ENCODE results near the gene DPF3. TPM values are rescaled to one million over a fixed set of nuclear protein-coding genes. Genes with fewer than 3 reads are reported as not detected.
"Not testable (repeated sequence)": the region's sequence is repeated elsewhere in the genome, so short reads cannot be mapped to it uniquely, and the experiment has no call there.

The DPF3 gene
- total and polyA plus RNA-seq, 2 experiments from 2014 or later: 6.8 to 7.9 TPM

DNA sequence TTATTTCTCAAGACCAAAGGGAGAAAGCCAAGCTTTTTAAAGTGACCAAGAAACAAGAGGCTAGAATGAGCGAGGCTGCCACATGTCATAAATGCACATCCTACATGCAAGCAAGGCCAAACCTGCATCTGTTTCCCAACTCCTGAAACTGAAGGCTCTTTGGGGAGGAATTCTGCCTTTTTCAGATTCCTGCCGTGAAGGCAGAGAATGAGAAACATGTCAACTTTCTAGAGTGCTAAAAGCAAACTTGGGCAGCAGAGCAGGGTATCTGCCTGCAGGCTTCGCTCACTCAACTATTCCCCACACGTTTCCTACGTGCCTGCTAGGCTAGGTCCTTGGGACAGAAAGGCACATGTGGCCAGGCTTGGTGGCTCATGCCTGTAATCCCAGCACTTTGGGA, 15.2 kb downstream of the DPF3 start:
- no peaks in the 10 kb centered on the region for H3K27me3 ChIP-seq (replicated peaks; ENCODE audit: insufficient read depth)
- no peak overlapping the region for H3K4me3 ChIP-seq
- H3K9me2 ChIP-seq (ENCODE audit: insufficient read depth): no peaks in the 10 kb centered on the region
- no peak overlapping the region for H3K9ac ChIP-seq
- no peak overlapping the region for H3K4me2 ChIP-seq (ENCODE audit: unreplicated experiment)
- no peak for TF ChIP-seq EZH2phosphoT487 (IDR thresholded peaks at IDR 0.05; ENCODE audit: insufficient read depth, low read depth)
- TF ChIP-seq EZH2 (IDR thresholded peaks at IDR 0.05; ENCODE audit: insufficient read depth, poor library complexity, severe bottlenecking): no peak
- no peaks in the 10 kb centered on the region for H3K4me1 ChIP-seq (ENCODE audit: insufficient read depth)
- H2AFZ ChIP-seq: no peak overlapping the region
- 0 out of 2 replicates have a peak, but pooled peaks cover 4% of the 10 kb centered on the region for H3K36me3 ChIP-seq (ENCODE audit: low read depth)
- peaks cover 98% of the 10 kb centered on the region for H3K79me2 ChIP-seq (ENCODE audit: insufficient read depth)
- no peak overlapping the region for H3K27ac ChIP-seq
- 91 to 96% methylated on average over 5 of the region's 5 CpGs for WGBS, 2 experiments (ENCODE audit: low coverage in 1 of 2, low lambda C conversion rate in 2 of 2, missing lambda C conversion rate in 2 of 2)
- H4K20me1 ChIP-seq (ENCODE audit: insufficient read depth): no peaks in the 10 kb centered on the region; the same call in 1 of the 2 replicates
- H3K9me3 ChIP-seq (ENCODE audit: low read depth): no peaks in the 10 kb centered on the region
- no peak for DNase-seq
- no peaks in the 10 kb centered on the region for H3F3A ChIP-seq (ENCODE audit: insufficient read depth)
- in situ Hi-C loops (cut with MboI): no loop called here

DNA sequence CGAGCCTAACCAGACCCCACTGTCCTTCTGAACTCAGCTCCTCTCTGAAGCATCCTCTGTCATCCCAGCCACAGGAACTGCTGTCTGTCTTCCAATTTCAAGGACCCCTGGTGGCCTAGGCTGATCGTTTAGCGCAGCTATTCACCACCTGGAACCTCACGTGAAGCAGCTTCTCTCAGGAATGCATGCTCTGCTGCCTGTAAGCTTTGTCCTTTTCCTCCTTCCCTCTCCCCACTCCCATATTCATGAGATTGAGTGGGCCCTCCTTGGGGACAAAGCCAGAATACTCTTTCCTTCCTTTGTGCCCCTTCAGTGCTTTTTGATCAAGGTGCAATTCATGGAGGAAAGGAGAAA, 17.2 kb downstream of the DPF3 start:
- Histone ChIP-seq H3K4me1 (ENCODE audit: insufficient read depth) (no peaks in the 10 kb centered on the region), H3K36me3 (ENCODE audit: low read depth) (no peaks in the 10 kb centered on the region), H4K20me1 (ENCODE audit: insufficient read depth) (no peaks in the 10 kb centered on the region; the same call in 1 of the 2 replicates), H3K27me3 (replicated peaks; ENCODE audit: insufficient read depth) (no peaks in the 10 kb centered on the region), H3F3A (ENCODE audit: insufficient read depth) (no peaks in the 10 kb centered on the region), H3K79me2 (ENCODE audit: insufficient read depth) (peaks cover 85% of the 10 kb centered on the region), H3K9me2 (ENCODE audit: insufficient read depth) (no peaks in the 10 kb centered on the region), H2AFZ (no peak overlapping the region), H3K27ac (no peak overlapping the region), H3K4me2 (ENCODE audit: unreplicated experiment) (no peak overlapping the region), H3K9ac (no peak overlapping the region), H3K4me3 (no peak overlapping the region), H3K9me3 (ENCODE audit: low read depth) (no peaks in the 10 kb centered on the region)
- TF ChIP-seq EZH2 (IDR thresholded peaks at IDR 0.05; ENCODE audit: insufficient read depth, poor library complexity, severe bottlenecking) (no peak), EZH2phosphoT487 (IDR thresholded peaks at IDR 0.05; ENCODE audit: insufficient read depth, low read depth) (no peak)
- no peak for DNase-seq
- 52 to 54% methylated on average over 4 of the region's 4 CpGs for WGBS, 2 experiments (ENCODE audit: low coverage in 1 of 2, low lambda C conversion rate in 2 of 2, missing lambda C conversion rate in 2 of 2)
- in situ Hi-C loops (cut with MboI): no loop called here

DNA sequence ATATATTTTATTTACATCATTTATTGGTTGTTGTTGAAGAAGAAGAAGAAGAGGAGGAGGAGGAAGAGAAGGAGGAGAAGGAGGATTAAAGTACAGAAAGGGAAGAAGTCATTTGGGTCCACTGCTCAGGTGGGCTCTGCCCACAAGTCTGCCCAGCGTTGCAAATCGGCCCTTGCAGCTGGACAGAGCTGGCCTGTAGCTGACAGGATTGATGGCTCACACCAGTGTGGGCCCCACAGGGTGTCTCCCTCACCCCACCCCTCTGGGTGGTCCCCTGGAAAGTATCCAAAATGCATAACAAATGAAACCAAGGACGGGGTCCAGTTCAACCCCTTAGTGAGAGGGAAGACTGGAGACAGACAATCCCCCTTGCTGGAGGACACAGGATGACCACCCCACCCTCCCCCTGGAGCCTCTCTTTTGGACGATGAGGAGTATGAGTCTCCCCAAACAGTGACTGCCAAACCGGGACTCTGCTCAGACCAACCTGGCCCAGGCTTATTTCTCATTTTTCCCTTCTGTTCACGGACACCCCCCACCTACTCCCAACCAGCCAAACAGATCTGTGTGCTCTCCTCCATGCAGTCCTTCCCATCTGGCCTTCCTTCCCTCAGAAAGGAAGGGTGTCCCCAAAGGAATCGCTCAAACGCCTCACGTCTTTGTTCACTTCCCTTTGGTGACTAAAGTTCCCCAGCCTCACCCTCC, 17.7 kb downstream of the DPF3 start:
- WGBS, 2 experiments (ENCODE audit: low coverage in 1 of 2, low lambda C conversion rate in 2 of 2, missing lambda C conversion rate in 2 of 2): 66 to 69% methylated on average over 9 of the region's 9 CpGs
- peaks cover 85% of the 10 kb centered on the region for H3K79me2 ChIP-seq (ENCODE audit: insufficient read depth)
- no peaks in the 10 kb centered on the region for H3K9me2 ChIP-seq (ENCODE audit: insufficient read depth)
- H3K9me3 ChIP-seq (ENCODE audit: low read depth): no peaks in the 10 kb centered on the region
- in situ Hi-C loops (cut with MboI): no loop called here
- H3K27me3 ChIP-seq (replicated peaks; ENCODE audit: insufficient read depth): no peaks in the 10 kb centered on the region
- no peak overlapping the region for H3K9ac ChIP-seq
- H3K4me2 ChIP-seq (ENCODE audit: unreplicated experiment): no peak overlapping the region
- H3F3A ChIP-seq (ENCODE audit: insufficient read depth): no peaks in the 10 kb centered on the region
- TF ChIP-seq EZH2 (IDR thresholded peaks at IDR 0.05; ENCODE audit: insufficient read depth, poor library complexity, severe bottlenecking): no peak
- TF ChIP-seq EZH2phosphoT487 (IDR thresholded peaks at IDR 0.05; ENCODE audit: insufficient read depth, low read depth): no peak
- H3K4me3 ChIP-seq: no peak overlapping the region
- H3K36me3 ChIP-seq (ENCODE audit: low read depth): no peaks in the 10 kb centered on the region
- H4K20me1 ChIP-seq (ENCODE audit: insufficient read depth): no peaks in the 10 kb centered on the region; the same call in 1 of the 2 replicates
- H3K4me1 ChIP-seq (ENCODE audit: insufficient read depth): no peaks in the 10 kb centered on the region
- no peak overlapping the region for H3K27ac ChIP-seq
- no peak overlapping the region for H2AFZ ChIP-seq
- no peak for DNase-seq

DNA sequence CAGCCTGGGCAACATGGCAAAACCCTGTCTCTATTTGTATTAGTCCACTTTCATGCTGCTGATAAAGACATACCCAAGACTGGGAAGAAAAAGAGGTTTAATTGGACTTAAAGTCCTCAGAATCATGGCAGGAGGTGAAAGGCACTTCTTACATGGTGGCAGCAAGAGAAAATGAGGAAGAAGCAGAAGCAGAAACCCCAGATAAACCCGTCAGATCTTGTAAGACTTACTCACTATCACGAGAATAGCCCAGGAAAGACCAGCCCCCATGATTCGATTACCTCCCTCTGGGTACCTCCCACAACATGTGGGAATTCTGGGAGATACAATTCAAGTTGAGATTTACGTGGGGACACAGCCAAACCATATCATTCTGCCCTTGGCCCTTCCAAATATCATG, 23.0 kb downstream of the DPF3 start:
- H4K20me1 ChIP-seq (ENCODE audit: insufficient read depth); H3K9me3 ChIP-seq (ENCODE audit: low read depth); H3K9me2 ChIP-seq (ENCODE audit: insufficient read depth); H3K27ac ChIP-seq; H3K36me3 ChIP-seq (ENCODE audit: low read depth); H3K9ac ChIP-seq; H2AFZ ChIP-seq; H3K4me2 ChIP-seq (ENCODE audit: unreplicated experiment); DNase-seq; H3K27me3 ChIP-seq (replicated peaks; ENCODE audit: insufficient read depth); in situ Hi-C loops (cut with MboI); H3K4me1 ChIP-seq (ENCODE audit: insufficient read depth); H3F3A ChIP-seq (ENCODE audit: insufficient read depth); H3K4me3 ChIP-seq: not testable (repeated sequence)
- WGBS, 2 experiments (ENCODE audit: low coverage in 1 of 2, low lambda C conversion rate in 2 of 2, missing lambda C conversion rate in 2 of 2): 56 to 58% methylated on average over 4 of the region's 4 CpGs
- peaks cover 87% of the 10 kb centered on the region for H3K79me2 ChIP-seq (ENCODE audit: insufficient read depth)

Data from GM23248 (cell line).